ENCODE results near the gene CFAP46. TPM values are rescaled to one million over a fixed set of nuclear protein-coding genes. Genes with fewer than 3 reads are reported as not detected.

CFAP46 gene
- polyA plus RNA-seq, 1 of the 3 experiments (the other 2 are of a cell fraction), result 3.9 TPM

DNA sequence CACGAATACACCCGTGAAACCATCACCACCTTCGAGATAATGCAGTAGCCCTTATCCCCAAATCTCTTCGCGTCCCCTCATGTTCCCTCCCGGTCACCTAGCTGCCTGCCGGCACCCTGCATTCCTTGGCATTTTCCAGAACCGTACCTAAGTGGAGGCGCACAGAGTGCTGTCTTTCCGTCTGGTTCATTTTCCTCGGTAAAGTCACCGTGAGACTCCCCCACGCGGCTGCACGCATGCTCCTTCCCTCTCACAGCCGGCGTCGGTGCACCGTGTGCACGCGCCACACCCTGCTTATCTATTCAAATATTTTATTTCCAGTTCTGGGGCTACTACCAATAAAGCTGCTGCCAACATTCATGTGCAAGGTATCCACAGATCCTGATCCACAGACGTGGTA lies 90.9 kb downstream of the CFAP46 start:
- no peak overlapping the region for H3K27ac ChIP-seq (ENCODE audit: low read depth in 2 of 2, low read length in 1 of 2)
- H2AFZ ChIP-seq (ENCODE audit: low read depth), result no peak overlapping the region
- H3K9me2 ChIP-seq, result no peaks in the 10 kb centered on the region
- H3K9ac ChIP-seq, result no peak overlapping the region
- TF ChIP-seq TAF1 (IDR thresholded peaks at IDR 0.05; ENCODE audit: borderline replicate concordance, low read depth, low read length) (no peak), RFX5 (IDR thresholded peaks at IDR 0.05; ENCODE audit: low read length) (no peak), MXI1 (IDR thresholded peaks at IDR 0.05; ENCODE audit: low read depth, low read length) (no peak), ELF1 (IDR thresholded peaks at IDR 0.05) (no peak), FOXJ3 (CRISPR knock-in tag; IDR thresholded peaks at IDR 0.05) (no peak), GATA2 (CRISPR knock-in tag; IDR thresholded peaks at IDR 0.05) (no peak), JUND (IDR thresholded peaks at IDR 0.05) (no peak), SMC3 (IDR thresholded peaks at IDR 0.05; ENCODE audit: low read depth, low read length) (no peak), EZH2phosphoT487 (IDR thresholded peaks at IDR 0.05; ENCODE audit: borderline replicate concordance, low read depth) (no peak), RAD21 (IDR thresholded peaks at IDR 0.05; ENCODE audit: low read length) (no peak)
- TF ChIP-seq, protein P1, sequence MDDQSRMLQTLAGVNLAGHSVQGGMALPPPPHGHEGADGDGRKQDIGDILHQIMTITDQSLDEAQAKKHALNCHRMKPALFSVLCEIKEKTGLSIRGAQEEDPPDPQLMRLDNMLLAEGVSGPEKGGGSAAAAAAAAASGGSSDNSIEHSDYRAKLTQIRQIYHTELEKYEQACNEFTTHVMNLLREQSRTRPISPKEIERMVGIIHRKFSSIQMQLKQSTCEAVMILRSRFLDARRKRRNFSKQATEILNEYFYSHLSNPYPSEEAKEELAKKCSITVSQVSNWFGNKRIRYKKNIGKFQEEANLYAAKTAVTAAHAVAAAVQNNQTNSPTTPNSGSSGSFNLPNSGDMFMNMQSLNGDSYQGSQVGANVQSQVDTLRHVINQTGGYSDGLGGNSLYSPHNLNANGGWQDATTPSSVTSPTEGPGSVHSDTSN (IDR thresholded peaks at IDR 0.05), result no peak
- TF ChIP-seq, protein P2, sequence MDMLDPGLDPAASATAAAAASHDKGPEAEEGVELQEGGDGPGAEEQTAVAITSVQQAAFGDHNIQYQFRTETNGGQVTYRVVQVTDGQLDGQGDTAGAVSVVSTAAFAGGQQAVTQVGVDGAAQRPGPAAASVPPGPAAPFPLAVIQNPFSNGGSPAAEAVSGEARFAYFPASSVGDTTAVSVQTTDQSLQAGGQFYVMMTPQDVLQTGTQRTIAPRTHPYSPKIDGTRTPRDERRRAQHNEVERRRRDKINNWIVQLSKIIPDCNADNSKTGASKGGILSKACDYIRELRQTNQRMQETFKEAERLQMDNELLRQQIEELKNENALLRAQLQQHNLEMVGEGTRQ (IDR thresholded peaks at IDR 0.05; ENCODE audit: borderline replicate concordance, low read depth, low read length), result no peak
- CTCF ChIA-PET, result interaction anchor here (1.1 to 1.2 kb wide), 3 partner anchors 13 to 197 kb away, joined by 3 to 8 read pairs (median 3); no protein-coding TSS in a partner anchor
- H3F3A ChIP-seq (replicated peaks; ENCODE audit: insufficient read depth), result no peaks in the 10 kb centered on the region
- H3K4me2 ChIP-seq, result no peak overlapping the region
- no peak overlapping the region for H3K4me3 ChIP-seq (ENCODE audit: low read depth in 2 of 2, low read length in 1 of 2)
- 79% methylated on average over 22 of the region's 22 CpGs for WGBS (ENCODE audit: low lambda C conversion rate)
- H3K36me3 ChIP-seq (replicated peaks in 1 of 2; ENCODE audit: control insufficient read depth in 1 of 2, insufficient read depth in 2 of 2, low read length in 1 of 2), result no peaks in the 10 kb centered on the region
- H3K9me3 ChIP-seq, result no peaks in the 10 kb centered on the region
- no peak for DNase-seq
- peaks cover 0 to 3% of the 10 kb centered on the region in 2 experiments; a peak in 1 of 4 replicates for H3K4me1 ChIP-seq (ENCODE audit: control insufficient read depth in 1 of 2, insufficient read depth in 2 of 2, low read depth in 1 of 2, low read length in 1 of 2)
- no peaks in the 10 kb centered on the region for H3K27me3 ChIP-seq (ENCODE audit: insufficient read depth)
- no peaks in the 10 kb centered on the region for H3K79me2 ChIP-seq (ENCODE audit: insufficient read depth)
- POLR2A ChIA-PET, result no interaction called here
- H4K20me1 ChIP-seq (ENCODE audit: insufficient read depth), result no peaks in the 10 kb centered on the region

GRCh38 chr10:132850896-132851295 lies 91.5 kb downstream of the CFAP46 start:
- Histone ChIP-seq H3K9me3 (no peaks in the 10 kb centered on the region), H2AFZ (ENCODE audit: low read depth) (no peak overlapping the region), H3K9me2 (no peaks in the 10 kb centered on the region), H3K4me2 (no peak overlapping the region), H4K20me1 (ENCODE audit: insufficient read depth) (no peaks in the 10 kb centered on the region), H3K4me3 (ENCODE audit: low read depth in 2 of 2, low read length in 1 of 2) (no peak overlapping the region), H3K27me3 (ENCODE audit: insufficient read depth) (no peaks in the 10 kb centered on the region), H3K79me2 (ENCODE audit: insufficient read depth) (no peaks in the 10 kb centered on the region), H3F3A (replicated peaks; ENCODE audit: insufficient read depth) (no peaks in the 10 kb centered on the region), H3K4me1 (ENCODE audit: control insufficient read depth in 1 of 2, insufficient read depth in 2 of 2, low read depth in 1 of 2, low read length in 1 of 2) (peaks cover 0 to 3% of the 10 kb centered on the region in 2 experiments; a peak in 1 of 4 replicates), H3K27ac (ENCODE audit: low read depth in 2 of 2, low read length in 1 of 2) (no peak overlapping the region), H3K9ac (no peak overlapping the region), H3K36me3 (replicated peaks in 1 of 2; ENCODE audit: control insufficient read depth in 1 of 2, insufficient read depth in 2 of 2, low read length in 1 of 2) (no peaks in the 10 kb centered on the region)
- DNase-seq, result no peak
- WGBS (ENCODE audit: low lambda C conversion rate), result 67% methylated on average over 9 of the region's 17 CpGs
- ChIA-PET POLR2A (no interaction called here), CTCF (interaction anchor here (1.1 to 1.2 kb wide), 5 partner anchors 9 to 196 kb away, joined by 3 to 8 read pairs (median 3); no protein-coding TSS in a partner anchor)
- TF ChIP-seq, protein P3, sequence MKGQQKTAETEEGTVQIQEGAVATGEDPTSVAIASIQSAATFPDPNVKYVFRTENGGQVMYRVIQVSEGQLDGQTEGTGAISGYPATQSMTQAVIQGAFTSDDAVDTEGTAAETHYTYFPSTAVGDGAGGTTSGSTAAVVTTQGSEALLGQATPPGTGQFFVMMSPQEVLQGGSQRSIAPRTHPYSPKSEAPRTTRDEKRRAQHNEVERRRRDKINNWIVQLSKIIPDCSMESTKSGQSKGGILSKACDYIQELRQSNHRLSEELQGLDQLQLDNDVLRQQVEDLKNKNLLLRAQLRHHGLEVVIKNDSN (IDR thresholded peaks at IDR 0.05; ENCODE audit: borderline replicate concordance, low read depth), result no peak
- TF ChIP-seq TCF12 (IDR thresholded peaks at IDR 0.05) (no peak), IRF3 (IDR thresholded peaks at IDR 0.05; ENCODE audit: low read depth, low read length) (no peak), SMC3 (IDR thresholded peaks at IDR 0.05; ENCODE audit: low read depth, low read length) (no peak), RFX5 (IDR thresholded peaks at IDR 0.05; ENCODE audit: low read length) (no peak), MEF2A (IDR thresholded peaks at IDR 0.05; ENCODE audit: borderline replicate concordance, low read depth) (no peak)
- TF ChIP-seq, protein P1 (IDR thresholded peaks at IDR 0.05), result no peak
- TF ChIP-seq, protein P4, sequence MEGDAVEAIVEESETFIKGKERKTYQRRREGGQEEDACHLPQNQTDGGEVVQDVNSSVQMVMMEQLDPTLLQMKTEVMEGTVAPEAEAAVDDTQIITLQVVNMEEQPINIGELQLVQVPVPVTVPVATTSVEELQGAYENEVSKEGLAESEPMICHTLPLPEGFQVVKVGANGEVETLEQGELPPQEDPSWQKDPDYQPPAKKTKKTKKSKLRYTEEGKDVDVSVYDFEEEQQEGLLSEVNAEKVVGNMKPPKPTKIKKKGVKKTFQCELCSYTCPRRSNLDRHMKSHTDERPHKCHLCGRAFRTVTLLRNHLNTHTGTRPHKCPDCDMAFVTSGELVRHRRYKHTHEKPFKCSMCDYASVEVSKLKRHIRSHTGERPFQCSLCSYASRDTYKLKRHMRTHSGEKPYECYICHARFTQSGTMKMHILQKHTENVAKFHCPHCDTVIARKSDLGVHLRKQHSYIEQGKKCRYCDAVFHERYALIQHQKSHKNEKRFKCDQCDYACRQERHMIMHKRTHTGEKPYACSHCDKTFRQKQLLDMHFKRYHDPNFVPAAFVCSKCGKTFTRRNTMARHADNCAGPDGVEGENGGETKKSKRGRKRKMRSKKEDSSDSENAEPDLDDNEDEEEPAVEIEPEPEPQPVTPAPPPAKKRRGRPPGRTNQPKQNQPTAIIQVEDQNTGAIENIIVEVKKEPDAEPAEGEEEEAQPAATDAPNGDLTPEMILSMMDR (IDR thresholded peaks at IDR 0.05), result no peak
